ENCODE data around the gene PHF21B. TPM values are rescaled to one million over a fixed set of nuclear protein-coding genes. Genes with fewer than 3 reads are reported as not detected.
A peak's percentile ranks its signal among the peaks of the same experiment; 100 is the strongest.

PHF21B gene
- polyA plus RNA-seq, 1 donor (not counting 4 experiments of a cell fraction or from before 2014, with no cell fraction given) = not detected

DNA sequence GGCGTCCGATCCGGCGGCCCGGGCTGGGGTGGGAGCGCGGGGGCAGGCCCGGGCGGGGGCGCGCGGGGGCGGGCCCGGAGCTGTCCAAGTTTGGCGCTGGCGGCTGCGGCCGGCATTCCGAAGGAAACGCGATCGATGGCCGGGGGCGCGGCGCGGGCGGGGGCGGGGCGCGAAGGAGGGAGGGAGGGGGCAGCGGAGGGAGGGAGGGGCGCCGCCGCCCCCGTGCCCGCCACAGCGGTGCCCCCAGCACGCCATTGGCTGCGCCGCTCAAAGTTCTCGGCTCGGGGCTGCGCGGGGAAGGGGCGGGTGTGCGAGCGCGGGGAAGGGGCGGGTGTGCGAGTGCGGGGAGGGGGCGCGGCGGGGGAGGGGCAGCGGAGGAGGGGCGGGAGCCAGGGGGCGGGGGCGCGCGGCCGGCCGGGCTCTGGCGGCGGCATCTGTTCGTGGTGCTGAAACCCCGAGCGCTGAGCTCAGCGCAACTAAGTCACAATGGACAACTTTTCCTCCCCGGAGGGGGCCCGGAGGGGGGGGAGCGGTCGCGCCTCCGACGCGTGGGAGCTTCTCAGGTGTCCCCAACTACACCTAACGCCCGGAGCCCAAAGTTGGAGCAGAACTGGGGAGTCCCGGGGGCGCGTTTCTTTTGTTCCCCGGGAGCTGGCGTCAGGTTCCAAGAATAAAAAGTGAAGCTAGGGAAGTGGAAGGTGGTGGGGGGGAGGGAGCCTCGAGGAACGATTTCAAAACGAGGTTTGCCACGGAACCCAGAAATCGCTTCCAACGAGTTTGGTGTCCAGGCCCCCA is 2.2 kb downstream of the PHF21B start:
- peaks cover 72% of the 10 kb centered on the region for H3K27me3 ChIP-seq (ENCODE audit: control insufficient read depth, extremely low read depth, insufficient read depth, low read length)
- dilution Hi-C loops (cut with MboI; ENCODE audit: extremely low pct_ligation_motif_present, low sequenced_read_pairs) = no loop called here
- H3K36me3 ChIP-seq (ENCODE audit: control insufficient read depth in 2 of 2, extremely low read depth in 1 of 2, insufficient read depth in 2 of 2, low read length in 2 of 2) = no peaks in the 10 kb centered on the region
- FAIRE-seq (no peak), DNase-seq (ENCODE audit: low read depth, low spot score) (no peak)
- peaks cover 6% of the 10 kb centered on the region for H3K4me1 ChIP-seq (ENCODE audit: control insufficient read depth, extremely low read depth, insufficient read depth, low read length)
- no peaks in the 10 kb centered on the region for H3K79me2 ChIP-seq (ENCODE audit: control insufficient read depth, insufficient read depth, low read length)
- no peaks in the 10 kb centered on the region for H3K9me3 ChIP-seq (ENCODE audit: control insufficient read depth, low read depth, low read length)
- H4K20me1 ChIP-seq (ENCODE audit: control insufficient read depth, extremely low read depth, insufficient read depth, low read length) = no peaks in the 10 kb centered on the region
- H3K9ac ChIP-seq (ENCODE audit: control insufficient read depth, extremely low read depth, insufficient read depth, low read length) = no peak overlapping the region
- H2AFZ ChIP-seq (ENCODE audit: control insufficient read depth, low read length) = no peak overlapping the region
- H3K4me3 ChIP-seq (ENCODE audit: control insufficient read depth in 2 of 3, extremely low read depth in 1 of 3, insufficient read depth in 2 of 3, low read depth in 1 of 3, low read length in 3 of 3) = peak overlapping the region; percentile 14 to 46 (median 38)
- no peaks in the 10 kb centered on the region for H3K9me1 ChIP-seq (ENCODE audit: control insufficient read depth, extremely low read depth, insufficient read depth, low read length)
- no peak overlapping the region for H3K27ac ChIP-seq (ENCODE audit: control insufficient read depth, insufficient read depth, low read length)
- H3K4me2 ChIP-seq (ENCODE audit: control insufficient read depth, extremely low read depth, insufficient read depth, low read depth, low read length) = peak overlapping the region; percentile 62
- TF ChIP-seq, protein P1, sequence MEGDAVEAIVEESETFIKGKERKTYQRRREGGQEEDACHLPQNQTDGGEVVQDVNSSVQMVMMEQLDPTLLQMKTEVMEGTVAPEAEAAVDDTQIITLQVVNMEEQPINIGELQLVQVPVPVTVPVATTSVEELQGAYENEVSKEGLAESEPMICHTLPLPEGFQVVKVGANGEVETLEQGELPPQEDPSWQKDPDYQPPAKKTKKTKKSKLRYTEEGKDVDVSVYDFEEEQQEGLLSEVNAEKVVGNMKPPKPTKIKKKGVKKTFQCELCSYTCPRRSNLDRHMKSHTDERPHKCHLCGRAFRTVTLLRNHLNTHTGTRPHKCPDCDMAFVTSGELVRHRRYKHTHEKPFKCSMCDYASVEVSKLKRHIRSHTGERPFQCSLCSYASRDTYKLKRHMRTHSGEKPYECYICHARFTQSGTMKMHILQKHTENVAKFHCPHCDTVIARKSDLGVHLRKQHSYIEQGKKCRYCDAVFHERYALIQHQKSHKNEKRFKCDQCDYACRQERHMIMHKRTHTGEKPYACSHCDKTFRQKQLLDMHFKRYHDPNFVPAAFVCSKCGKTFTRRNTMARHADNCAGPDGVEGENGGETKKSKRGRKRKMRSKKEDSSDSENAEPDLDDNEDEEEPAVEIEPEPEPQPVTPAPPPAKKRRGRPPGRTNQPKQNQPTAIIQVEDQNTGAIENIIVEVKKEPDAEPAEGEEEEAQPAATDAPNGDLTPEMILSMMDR (optimal IDR thresholded peaks at IDR 0.05 in 1 of 3, IDR thresholded peaks at IDR 0.05 in 1 of 3, conservative IDR thresholded peaks at IDR 0.05 in 1 of 3; ENCODE audit: extremely low read depth in 1 of 3, insufficient read depth in 2 of 3, low read length in 3 of 3) = no peak
- TF ChIP-seq EZH2 (IDR thresholded peaks at IDR 0.05; ENCODE audit: low read length) = no peak

DNA sequence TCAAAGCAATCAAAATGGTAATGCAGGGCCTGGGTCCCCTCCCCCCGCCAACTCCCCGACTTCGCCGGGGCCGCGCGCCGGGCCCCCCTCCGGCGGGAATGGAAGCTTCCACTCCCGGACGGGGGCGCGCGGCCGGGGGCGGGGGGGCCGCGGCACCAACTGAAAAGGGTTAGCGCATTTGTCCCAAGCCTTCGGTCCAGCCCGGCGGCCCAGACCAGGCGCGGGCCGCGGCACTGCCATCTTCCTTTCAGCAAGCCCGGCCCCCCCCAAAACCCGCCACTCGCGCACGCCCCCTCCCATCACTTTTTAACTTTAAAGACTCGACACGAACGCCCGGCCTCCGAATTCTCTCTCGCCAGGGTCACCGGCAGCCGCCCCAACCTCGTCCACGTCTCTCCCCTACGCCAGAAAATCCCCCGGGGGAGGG is 2.8 kb downstream of the PHF21B start:
- H3K27me3 ChIP-seq (ENCODE audit: control insufficient read depth, extremely low read depth, insufficient read depth, low read length) = peaks cover 66% of the 10 kb centered on the region
- no peak for FAIRE-seq

More for the DNA sequence above, 2.8 kb downstream of the PHF21B start:
- H3K27ac ChIP-seq (ENCODE audit: control insufficient read depth, insufficient read depth, low read length) = no peak overlapping the region
- H4K20me1 ChIP-seq (ENCODE audit: control insufficient read depth, extremely low read depth, insufficient read depth, low read length) = no peaks in the 10 kb centered on the region
- no peak overlapping the region for H2AFZ ChIP-seq (ENCODE audit: control insufficient read depth, low read length)
- no peaks in the 10 kb centered on the region for H3K79me2 ChIP-seq (ENCODE audit: control insufficient read depth, insufficient read depth, low read length)
- no peak for TF ChIP-seq EZH2 (IDR thresholded peaks at IDR 0.05; ENCODE audit: low read length)
- TF ChIP-seq, protein P1 (optimal IDR thresholded peaks at IDR 0.05 in 1 of 3, IDR thresholded peaks at IDR 0.05 in 1 of 3, conservative IDR thresholded peaks at IDR 0.05 in 1 of 3; ENCODE audit: extremely low read depth in 1 of 3, insufficient read depth in 2 of 3, low read length in 3 of 3) = no peak
- H3K4me2 ChIP-seq (ENCODE audit: control insufficient read depth, extremely low read depth, insufficient read depth, low read depth, low read length) = no peak overlapping the region
- no peak for DNase-seq (ENCODE audit: low read depth, low spot score)
- dilution Hi-C loops (cut with MboI; ENCODE audit: extremely low pct_ligation_motif_present, low sequenced_read_pairs) = no loop called here
- peaks cover 6% of the 10 kb centered on the region for H3K4me1 ChIP-seq (ENCODE audit: control insufficient read depth, extremely low read depth, insufficient read depth, low read length)
- H3K36me3 ChIP-seq (ENCODE audit: control insufficient read depth in 2 of 2, extremely low read depth in 1 of 2, insufficient read depth in 2 of 2, low read length in 2 of 2) = no peaks in the 10 kb centered on the region
- no peak overlapping the region for H3K4me3 ChIP-seq (ENCODE audit: control insufficient read depth in 2 of 3, extremely low read depth in 1 of 3, insufficient read depth in 2 of 3, low read depth in 1 of 3, low read length in 3 of 3)
- H3K9me1 ChIP-seq (ENCODE audit: control insufficient read depth, extremely low read depth, insufficient read depth, low read length) = no peaks in the 10 kb centered on the region
- no peak overlapping the region for H3K9ac ChIP-seq (ENCODE audit: control insufficient read depth, extremely low read depth, insufficient read depth, low read length)
- H3K9me3 ChIP-seq (ENCODE audit: control insufficient read depth, low read depth, low read length) = no peaks in the 10 kb centered on the region

Data from keratinocyte (primary cell).